ENCODE data around the gene ACACA.

The ACACA gene

GRCh38 chr17:37292429-37293139 lies 114.1 kb downstream of the ACACA start:
- H3K4me2 ChIP-seq (ENCODE audit: low read depth, low read length, poor library complexity, severe bottlenecking) = no peak overlapping the region
- no peak overlapping the region for H3K9ac ChIP-seq (ENCODE audit: low read depth, low read length, poor library complexity, severe bottlenecking)
- no peaks in the 10 kb centered on the region for H3K4me1 ChIP-seq (ENCODE audit: insufficient read depth, low read length, poor library complexity, severe bottlenecking)

DNA sequence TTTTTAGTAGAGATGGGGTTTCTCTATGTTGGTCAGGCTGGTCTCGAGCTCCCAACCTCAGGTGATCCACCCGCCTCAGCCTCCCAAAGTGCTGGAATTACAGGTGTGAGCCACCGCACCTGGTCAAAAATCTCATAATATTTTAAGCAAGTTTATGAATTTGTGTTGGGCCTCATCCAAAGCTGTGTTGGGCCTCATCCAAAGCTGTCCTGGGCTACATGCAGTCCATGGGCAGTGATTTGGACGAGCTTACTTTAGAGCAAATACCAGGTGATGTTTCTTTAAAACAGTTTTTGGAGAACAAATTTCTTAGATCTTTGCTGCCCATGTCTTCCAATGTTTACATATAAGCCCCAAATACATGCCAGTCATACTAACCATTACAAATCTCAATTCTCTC lies 115.3 kb downstream of the ACACA start:
- peaks cover 9% of the 10 kb centered on the region for H3K79me2 ChIP-seq (ENCODE audit: insufficient read depth, low read length)

More at GRCh38 chr17:37292429-37293139, 114.1 kb downstream of the ACACA start:
- Histone ChIP-seq H3K9me3 (ENCODE audit: insufficient read depth, low read depth, low read length) (no peaks in the 10 kb centered on the region), H4K20me1 (ENCODE audit: insufficient read depth, low read length, poor library complexity, severe bottlenecking) (no peaks in the 10 kb centered on the region), H3K4me3 (ENCODE audit: low read length, poor library complexity, severe bottlenecking) (no peak overlapping the region), H3K9me2 (replicated peaks; ENCODE audit: low read depth, low read length) (no peaks in the 10 kb centered on the region), H3K36me3 (ENCODE audit: insufficient read depth, low read length) (no peaks in the 10 kb centered on the region), H3F3A (ENCODE audit: low read depth) (no peaks in the 10 kb centered on the region), H3K79me2 (ENCODE audit: insufficient read depth, low read length) (peaks cover 9% of the 10 kb centered on the region), H3K27me3 (ENCODE audit: insufficient read depth, low read length, poor library complexity, severe bottlenecking) (no peaks in the 10 kb centered on the region), H2AFZ (ENCODE audit: low read length) (no peak overlapping the region)
- TF ChIP-seq EZH2phosphoT487 (IDR thresholded peaks at IDR 0.05; ENCODE audit: borderline replicate concordance) (no peak), CTCF (conservative IDR thresholded peaks at IDR 0.05; ENCODE audit: low read length) (no peak)

GRCh38 chr17:37286430-37286829 lies 120.2 kb downstream of the ACACA start:
- no peaks in the 10 kb centered on the region for H4K20me1 ChIP-seq (ENCODE audit: insufficient read depth, low read length, poor library complexity, severe bottlenecking)
- H3K36me3 ChIP-seq (ENCODE audit: insufficient read depth, low read length) = peaks cover 28% of the 10 kb centered on the region; the same call in 1 of the 2 replicates
- no peak overlapping the region for H2AFZ ChIP-seq (ENCODE audit: low read length)
- TF ChIP-seq EZH2phosphoT487 (IDR thresholded peaks at IDR 0.05; ENCODE audit: borderline replicate concordance) (no peak), CTCF (conservative IDR thresholded peaks at IDR 0.05; ENCODE audit: low read length) (no peak)
- no peaks in the 10 kb centered on the region for H3K4me1 ChIP-seq (ENCODE audit: insufficient read depth, low read length, poor library complexity, severe bottlenecking)
- no peaks in the 10 kb centered on the region for H3K79me2 ChIP-seq (ENCODE audit: insufficient read depth, low read length)
- no peaks in the 10 kb centered on the region for H3K9me3 ChIP-seq (ENCODE audit: insufficient read depth, low read depth, low read length)
- no peaks in the 10 kb centered on the region for H3F3A ChIP-seq (ENCODE audit: low read depth)
- no peak overlapping the region for H3K9ac ChIP-seq (ENCODE audit: low read depth, low read length, poor library complexity, severe bottlenecking)
- no peaks in the 10 kb centered on the region for H3K9me2 ChIP-seq (replicated peaks; ENCODE audit: low read depth, low read length)
- no peaks in the 10 kb centered on the region for H3K27me3 ChIP-seq (ENCODE audit: insufficient read depth, low read length, poor library complexity, severe bottlenecking)
- H3K4me2 ChIP-seq (ENCODE audit: low read depth, low read length, poor library complexity, severe bottlenecking) = no peak overlapping the region
- H3K4me3 ChIP-seq (ENCODE audit: low read length, poor library complexity, severe bottlenecking) = no peak overlapping the region

More for the DNA sequence above, 115.3 kb downstream of the ACACA start:
- Histone ChIP-seq H3K27me3 (ENCODE audit: insufficient read depth, low read length, poor library complexity, severe bottlenecking) (no peaks in the 10 kb centered on the region), H3K4me3 (ENCODE audit: low read length, poor library complexity, severe bottlenecking) (no peak overlapping the region), H3K4me2 (ENCODE audit: low read depth, low read length, poor library complexity, severe bottlenecking) (no peak overlapping the region), H3K4me1 (ENCODE audit: insufficient read depth, low read length, poor library complexity, severe bottlenecking) (no peaks in the 10 kb centered on the region), H2AFZ (ENCODE audit: low read length) (no peak overlapping the region), H3F3A (ENCODE audit: low read depth) (no peaks in the 10 kb centered on the region), H3K36me3 (ENCODE audit: insufficient read depth, low read length) (no peaks in the 10 kb centered on the region), H3K9ac (ENCODE audit: low read depth, low read length, poor library complexity, severe bottlenecking) (no peak overlapping the region), H3K9me3 (ENCODE audit: insufficient read depth, low read depth, low read length) (no peaks in the 10 kb centered on the region), H4K20me1 (ENCODE audit: insufficient read depth, low read length, poor library complexity, severe bottlenecking) (no peaks in the 10 kb centered on the region), H3K9me2 (replicated peaks; ENCODE audit: low read depth, low read length) (no peaks in the 10 kb centered on the region)
- no peak for TF ChIP-seq CTCF (conservative IDR thresholded peaks at IDR 0.05; ENCODE audit: low read length)
- TF ChIP-seq EZH2phosphoT487 (IDR thresholded peaks at IDR 0.05; ENCODE audit: borderline replicate concordance) = no peak

All from Loucy (cell line).